ENCODE data around the gene TMEM156.

- no peak for TF ChIP-seq POLR2A (IDR thresholded peaks at IDR 0.05)
- no peak for TF ChIP-seq CTCF (IDR thresholded peaks at IDR 0.05)
- no peak for TF ChIP-seq POLR2AphosphoS5 (IDR thresholded peaks at IDR 0.05)
- no peak for TF ChIP-seq EP300 (IDR thresholded peaks at IDR 0.05)
Observed at GRCh38 chr4:38935391-38936073, 96.7 kb downstream of the TMEM156 start.
